Activated CD4-positive, alpha-beta memory T cell treated with anti-CD3 and anti-CD28 coated beads, Interleukin-2, amount 10 ng/mL, durations not matched to agents 7 days and 5 days (primary cell): Measurements from ENCODE around the gene METTL26. TPM values are rescaled to one million over a fixed set of nuclear protein-coding genes. Genes with fewer than 3 reads are reported as not detected.

Source experiments
- CTCF ChIA-PET: fragments of 350-600 bp; sonication (Branson Sonifier 250); formaldehyde crosslinking; loops from one replicate; lab custom pipeline; 2021; ENCODE audit warnings: antibody characterized with exemption, inconsistent platforms; lab: Charles Lee
- POLR2A ChIA-PET: fragments of 350-600 bp; sonication (Branson Sonifier 250); formaldehyde crosslinking; loops from one replicate; lab custom pipeline; 2021; ENCODE audit warnings: antibody characterized with exemption; lab: Charles Lee
- DNase-seq: peaks from one replicate; pipeline ENCODE4 v3.0.0-alpha.2; 2020
- H3K27ac Mint-ChIP-seq: one replicate; pipeline ENCODE4 v1.8.0; 2021; ENCODE audit warnings: mild to moderate bottlenecking, mixed read lengths
- H3K27me3 Mint-ChIP-seq: one replicate; pipeline ENCODE4 v1.8.0; 2021; ENCODE audit warnings: mixed read lengths
- H3K36me3 Mint-ChIP-seq: one replicate; pipeline ENCODE4 v1.8.0; 2021; ENCODE audit warnings: low read depth, mixed read lengths
- H3K4me1 Mint-ChIP-seq: one replicate; pipeline ENCODE4 v1.8.0; 2021; ENCODE audit warnings: mixed read lengths
- H3K4me3 Mint-ChIP-seq: one replicate; pipeline ENCODE4 v1.8.0; 2021; ENCODE audit warnings: mild to moderate bottlenecking, mixed read lengths
- H3K9me3 Mint-ChIP-seq: one replicate; pipeline ENCODE4 v1.8.0; 2021; ENCODE audit warnings: mixed read lengths
- total RNA-seq, 2 experiments: library from RNA; stranded (reverse); gene quantifications; one replicate each; pipeline ENCODE4 v1.2.3, GENCODE V29; 2021

METTL26 gene
- total RNA-seq, 2 experiments from 2014 or later, result 66.6 to 67.5 TPM

- Mint-ChIP-seq H3K36me3 (peaks cover 19% of the 10 kb centered on the region), H3K27me3 (no peaks in the 10 kb centered on the region), H3K4me1 (peaks cover 47% of the 10 kb centered on the region), H3K4me3 (peak overlapping the region; percentile 68), H3K27ac (peak overlapping the region; percentile 58), H3K9me3 (no peaks in the 10 kb centered on the region)
- peak; percentile 60 for DNase-seq
- POLR2A ChIA-PET, result interaction anchor here (1.0 to 4.9 kb wide), 6 partner anchors 9 to 31 kb away, joined by 3 to 35 read pairs (median 4); partner anchors contain the start of genes RHOT2 and WDR24
- CTCF ChIA-PET, result interaction anchor here (2.1 kb wide), 1 partner anchor 11 kb away, joined by 8 read pairs; the partner anchor contains the start of gene RHOT2
These were observed 43.0 kb upstream of the METTL26 start for GRCh38 chr16:678858-679813.

GRCh38 chr16:678209-678857 is 42.2 kb upstream of the METTL26 start:
- POLR2A ChIA-PET, result interaction anchor here (1.0 to 4.9 kb wide), 5 partner anchors 9 to 30 kb away, joined by 3 to 35 read pairs (median 5); partner anchors contain the start of genes RHOT2 and WDR24
- peak overlapping the region; percentile 68 for H3K4me3 Mint-ChIP-seq

DNA sequence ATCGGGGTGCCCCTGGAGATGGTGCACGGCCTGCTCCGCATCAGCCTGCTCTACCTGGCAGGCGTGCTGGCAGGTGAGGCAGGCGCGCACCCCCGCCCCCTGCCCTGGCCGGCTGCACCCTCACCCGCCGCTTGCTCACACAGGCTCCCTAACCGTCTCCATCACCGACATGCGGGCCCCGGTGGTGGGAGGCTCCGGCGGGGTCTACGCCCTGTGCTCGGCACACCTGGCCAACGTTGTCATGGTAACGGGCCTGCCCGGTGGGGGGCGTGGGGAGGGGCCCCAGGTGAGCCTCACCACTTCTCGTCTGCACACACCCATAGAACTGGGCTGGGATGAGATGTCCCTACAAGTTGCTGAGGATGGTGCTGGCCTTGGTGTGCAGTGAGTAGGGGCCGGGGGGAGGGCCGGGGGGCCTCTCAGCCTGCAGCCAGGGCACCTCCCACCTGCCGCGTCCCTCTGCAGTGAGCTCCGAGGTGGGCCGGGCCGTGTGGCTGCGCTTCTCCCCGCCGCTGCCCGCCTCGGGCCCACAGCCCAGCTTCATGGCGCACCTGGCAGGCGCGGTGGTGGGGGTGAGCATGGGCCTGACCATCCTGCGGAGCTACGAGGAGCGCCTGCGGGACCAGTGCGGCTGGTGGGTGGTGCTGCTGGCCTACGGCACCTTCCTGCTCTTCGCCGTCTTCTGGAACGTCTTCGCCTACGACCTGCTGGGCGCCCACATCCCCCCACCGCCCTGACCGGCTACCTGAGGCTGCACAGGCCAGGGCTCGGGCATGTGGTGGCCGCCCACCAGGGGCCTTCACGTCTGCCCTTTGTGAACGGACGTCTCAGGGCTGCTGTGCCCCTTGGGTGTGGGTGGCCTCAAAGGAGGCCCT is 41.4 kb upstream of the METTL26 start:
- POLR2A ChIA-PET, result interaction anchor here (0.6 to 4.9 kb wide), 5 partner anchors 8 to 907 kb away, joined by 3 to 35 read pairs (median 18); partner anchors contain the start of genes RHOT2 and WDR24
- CTCF ChIA-PET, result no interaction called here
- Mint-ChIP-seq H3K27me3 (no peaks in the 10 kb centered on the region), H3K4me1 (peaks cover 36% of the 10 kb centered on the region), H3K27ac (no peak overlapping the region), H3K4me3 (no peak overlapping the region), H3K9me3 (no peaks in the 10 kb centered on the region), H3K36me3 (peaks cover 17% of the 10 kb centered on the region)
- DNase-seq, result no peak

More at GRCh38 chr16:678209-678857, 42.2 kb upstream of the METTL26 start:
- Mint-ChIP-seq H3K27me3 (no peaks in the 10 kb centered on the region), H3K27ac (no peak overlapping the region), H3K4me1 (peaks cover 44% of the 10 kb centered on the region), H3K36me3 (peaks cover 18% of the 10 kb centered on the region), H3K9me3 (no peaks in the 10 kb centered on the region)
- no peak for DNase-seq
- CTCF ChIA-PET, result no interaction called here

DNA sequence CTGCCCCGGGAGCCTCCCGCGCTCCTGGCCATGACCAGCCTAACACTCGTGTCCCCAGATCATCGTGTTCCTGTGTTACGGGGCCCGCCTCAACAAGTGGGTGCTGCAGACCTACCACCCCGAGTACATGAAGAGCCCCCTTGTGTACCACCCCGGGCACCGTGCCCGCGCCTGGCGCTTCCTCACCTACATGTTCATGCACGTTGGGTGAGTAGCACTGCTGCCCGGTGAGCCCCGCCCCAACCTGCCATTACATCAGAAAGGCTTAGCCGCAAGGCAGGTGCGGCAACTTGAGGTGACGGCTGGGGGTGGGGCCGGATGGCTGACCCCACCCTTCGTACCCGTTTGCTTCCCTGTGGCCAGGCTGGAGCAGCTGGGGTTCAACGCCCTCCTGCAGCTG is 40.8 kb upstream of the METTL26 start:
- H3K36me3 Mint-ChIP-seq, result peaks cover 13% of the 10 kb centered on the region
- H3K4me3 Mint-ChIP-seq, result no peak overlapping the region
- DNase-seq, result peak; percentile 45
- CTCF ChIA-PET, result interaction anchor here (0.6 to 1.7 kb wide), 2 partner anchors 9 to 1373 kb away, joined by 4 to 5 read pairs; partner anchors contain the start of gene RHOT2
- H3K4me1 Mint-ChIP-seq, result peaks cover 30% of the 10 kb centered on the region
- H3K27me3 Mint-ChIP-seq, result no peaks in the 10 kb centered on the region
- no peak overlapping the region for H3K27ac Mint-ChIP-seq
- H3K9me3 Mint-ChIP-seq, result no peaks in the 10 kb centered on the region
- POLR2A ChIA-PET, result interaction anchor here (0.6 to 2.9 kb wide), 3 partner anchors 14 to 908 kb away, joined by 3 to 18 read pairs (median 7); partner anchors contain the start of gene WDR24

DNA sequence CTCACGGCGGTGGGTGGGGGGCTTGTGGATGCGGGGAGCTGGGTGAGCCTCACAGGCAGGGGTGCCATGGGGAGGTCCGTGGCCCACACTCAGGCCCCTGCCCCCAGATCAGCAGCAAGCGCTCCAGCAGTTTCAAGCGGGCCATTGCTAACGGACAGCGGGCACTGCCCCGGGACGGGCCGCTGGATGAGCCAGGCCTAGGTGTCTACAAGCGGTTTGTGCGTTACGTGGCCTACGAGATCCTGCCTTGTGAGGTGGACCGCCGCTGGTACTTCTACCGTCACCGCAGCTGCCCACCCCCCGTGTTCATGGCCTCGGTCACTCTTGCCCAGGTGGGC is 40.4 kb upstream of the METTL26 start:
- DNase-seq, result no peak
- Mint-ChIP-seq H3K36me3 (peaks cover 10% of the 10 kb centered on the region), H3K9me3 (no peaks in the 10 kb centered on the region), H3K27ac (no peak overlapping the region), H3K4me3 (no peak overlapping the region), H3K27me3 (no peaks in the 10 kb centered on the region), H3K4me1 (peaks cover 27% of the 10 kb centered on the region)
- ChIA-PET CTCF (interaction anchor here (0.6 to 1.7 kb wide), 2 partner anchors 9 to 1374 kb away, joined by 4 to 5 read pairs; partner anchors contain the start of gene RHOT2), POLR2A (interaction anchor here (1.0 to 2.9 kb wide), 5 partner anchors 8 to 19 kb away, joined by 4 to 18 read pairs (median 9); partner anchors contain the start of genes JMJD8, RHOT2 and WDR24)

DNA sequence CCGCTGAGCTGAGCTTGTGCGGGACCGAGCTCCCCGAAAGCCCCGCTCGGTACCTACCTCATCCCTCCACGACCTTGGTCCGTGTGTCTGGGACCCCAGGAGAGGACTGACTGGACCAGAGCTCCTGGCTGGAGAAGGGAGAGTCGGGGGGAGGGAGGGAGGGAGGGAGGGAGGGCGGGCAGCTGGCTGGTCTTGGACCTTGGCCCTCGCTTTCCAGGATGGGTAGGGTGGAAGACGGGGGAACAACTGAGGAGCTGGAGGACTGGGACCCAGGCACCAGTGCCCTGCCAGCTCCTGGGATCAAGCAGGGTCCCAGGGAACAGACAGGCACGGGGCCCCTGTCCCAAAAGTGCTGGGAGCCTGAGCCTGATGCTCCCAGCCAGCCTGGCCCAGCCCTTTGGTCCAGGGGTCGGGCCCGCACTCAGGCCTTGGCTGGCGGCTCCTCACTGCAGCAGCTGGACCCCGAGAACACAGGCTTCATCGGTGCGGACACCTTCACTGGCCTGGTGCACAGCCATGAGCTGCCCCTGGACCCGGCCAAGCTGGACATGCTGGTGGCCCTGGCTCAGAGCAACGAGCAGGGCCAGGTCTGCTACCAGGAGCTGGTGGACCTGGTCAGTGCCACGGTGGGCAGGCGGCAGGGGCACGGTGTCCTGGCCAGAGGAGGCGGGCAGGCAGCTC is 39.9 kb upstream of the METTL26 start:
- H3K27me3 Mint-ChIP-seq, result no peaks in the 10 kb centered on the region
- POLR2A ChIA-PET, result interaction anchor here (1.0 to 2.9 kb wide), 7 partner anchors 8 to 27 kb away, joined by 4 to 18 read pairs (median 7); partner anchors contain the start of genes JMJD8, RHOT2, WDR24 and WDR90
- CTCF ChIA-PET, result interaction anchor here (0.6 to 1.7 kb wide), 4 partner anchors 8 to 1374 kb away, joined by 3 to 5 read pairs (median 4); partner anchors contain the start of genes RHOT2 and WDR24
- no peak overlapping the region for H3K4me3 Mint-ChIP-seq
- H3K36me3 Mint-ChIP-seq, result peaks cover 10% of the 10 kb centered on the region
- peaks cover 22% of the 10 kb centered on the region for H3K4me1 Mint-ChIP-seq
- no peak for DNase-seq
- no peak overlapping the region for H3K27ac Mint-ChIP-seq
- no peaks in the 10 kb centered on the region for H3K9me3 Mint-ChIP-seq

GRCh38 chr16:674968-675883 is 39.1 kb upstream of the METTL26 start, which contains the start of gene RHBDL1:
Gene RHBDL1 (plus strand): TSS chr16:675671. CDS start chr16:675791, 120 bp downstream.
- POLR2A ChIA-PET, result interaction anchor here (1.0 to 2.9 kb wide), 7 partner anchors 8 to 26 kb away, joined by 4 to 18 read pairs (median 7); partner anchors contain the start of genes JMJD8, RHOT2, WDR24 and WDR90
- peaks cover 20% of the 10 kb centered on the region for H3K4me1 Mint-ChIP-seq
- no peak for DNase-seq
- H3K9me3 Mint-ChIP-seq, result no peaks in the 10 kb centered on the region
- no peak within 1 kb of the TSS for H3K27ac Mint-ChIP-seq
- H3K36me3 Mint-ChIP-seq, result peaks cover 10% of the 10 kb centered on the region
- no peaks in the 10 kb centered on the region for H3K27me3 Mint-ChIP-seq
- CTCF ChIA-PET, result interaction anchor here (1.0 to 1.7 kb wide), 3 partner anchors 7 to 28 kb away, joined by 3 to 4 read pairs (median 4); partner anchors contain the start of genes RHOT2 and WDR24
- H3K4me3 Mint-ChIP-seq, result no peak within 1 kb of the TSS

DNA sequence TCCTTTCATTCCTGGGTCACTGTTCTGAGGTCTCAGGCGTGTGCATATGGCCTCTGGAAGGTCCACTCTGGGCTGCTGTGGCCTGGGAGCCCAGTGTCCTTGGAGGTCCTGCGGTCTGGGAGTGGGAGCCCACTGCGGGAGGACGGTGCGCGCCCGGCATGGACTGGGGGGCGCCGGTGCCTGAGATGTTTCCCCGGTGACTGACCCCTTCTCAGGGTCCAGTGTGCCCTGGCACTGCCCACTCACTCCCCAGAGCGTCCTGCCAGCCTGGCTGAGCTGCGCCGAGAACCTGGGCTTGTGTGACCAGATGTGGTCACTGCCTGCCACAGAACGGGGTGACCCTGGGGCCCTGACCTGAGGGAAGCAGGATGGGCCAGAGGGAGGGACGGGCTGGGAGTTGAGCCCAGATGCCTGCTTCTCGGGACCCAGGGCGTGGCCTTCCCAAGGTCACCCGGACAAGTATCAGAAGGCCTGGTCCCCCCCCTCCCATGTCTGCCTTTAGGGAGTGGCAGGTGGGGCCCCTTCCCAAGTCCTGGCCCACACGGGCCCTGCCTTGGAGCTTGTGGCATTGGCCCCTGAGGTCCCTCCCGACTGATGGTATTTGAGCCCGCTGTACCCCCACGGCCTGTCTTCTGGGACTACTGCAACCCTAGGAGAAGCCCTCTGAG is 38.2 kb upstream of the METTL26 start:
- peaks cover 14% of the 10 kb centered on the region for H3K36me3 Mint-ChIP-seq
- ChIA-PET CTCF (no interaction called here), POLR2A (interaction anchor here (1.7 to 2.6 kb wide), 3 partner anchors 9 to 25 kb away, joined by 5 to 9 read pairs (median 6); partner anchors contain the start of genes JMJD8 and WDR90)
- peaks cover 21% of the 10 kb centered on the region for H3K4me1 Mint-ChIP-seq
- DNase-seq, result no peak
- no peak overlapping the region for H3K4me3 Mint-ChIP-seq
- H3K9me3 Mint-ChIP-seq, result no peaks in the 10 kb centered on the region
- H3K27ac Mint-ChIP-seq, result no peak overlapping the region
- H3K27me3 Mint-ChIP-seq, result no peaks in the 10 kb centered on the region

- DNase-seq, result no peak
- no peaks in the 10 kb centered on the region for H3K9me3 Mint-ChIP-seq
- POLR2A ChIA-PET, result interaction anchor here (0.6 to 1.3 kb wide), 3 partner anchors 10 to 37 kb away, joined by 3 to 4 read pairs (median 4); partner anchors contain the start of genes JMJD8 and METTL26
- CTCF ChIA-PET, result no interaction called here
- peaks cover 14% of the 10 kb centered on the region for H3K36me3 Mint-ChIP-seq
- no peak overlapping the region for H3K27ac Mint-ChIP-seq
- no peaks in the 10 kb centered on the region for H3K27me3 Mint-ChIP-seq
- H3K4me1 Mint-ChIP-seq, result peaks cover 20% of the 10 kb centered on the region
- no peak overlapping the region for H3K4me3 Mint-ChIP-seq
These were observed 37.4 kb upstream of the METTL26 start for GRCh38 chr16:673399-673991.
